ENCODE measurements around the gene CCL18. TPM values are rescaled to one million over a fixed set of nuclear protein-coding genes. Genes with fewer than 3 reads are reported as not detected.
"Not testable (repeated sequence)": the region's sequence is repeated elsewhere in the genome, so short reads cannot be mapped to it uniquely, and the experiment has no call there.

The CCL18 gene
- 0.28 TPM for polyA plus RNA-seq
- long read RNA-seq, donor 1, result 0 reads
- long read RNA-seq, donor 2, result 0 reads
- long read RNA-seq, donor 3, result 0 reads
- long read RNA-seq, donor 4, result 0 reads
- long read RNA-seq, donor 5, result 0 reads
- long read RNA-seq, donor 6, result 0 reads
- long read RNA-seq, donor 7, result 0 reads
- long read RNA-seq, donor 8, result 0 reads
- long read RNA-seq, donor 9, result 0 reads
- long read RNA-seq, donor 10, result 0 reads
- long read RNA-seq, donor 11, result 0 reads

GRCh38 chr17:36063786-36064541, at the start of gene CCL18:
TSS of gene CCL18 (plus strand) at chr17:36064272. CDS start at chr17:36064343, 71 bp downstream.
- H3K27me3 ChIP-seq (ENCODE audit: control insufficient read depth, insufficient read depth, low read length), result no peaks in the 10 kb centered on the region
- H3K9me3 ChIP-seq (ENCODE audit: control insufficient read depth, low read depth, low read length), result no peaks in the 10 kb centered on the region
- DNase-seq, result no peak
- no peak within 1 kb of the TSS for H3K4me3 ChIP-seq (ENCODE audit: low read length)
- no peaks in the 10 kb centered on the region for H3K36me3 ChIP-seq (ENCODE audit: control insufficient read depth, insufficient read depth, low read length)
- no peak within 1 kb of the TSS for H3K27ac ChIP-seq (ENCODE audit: low read length)
- WGBS (ENCODE audit: insufficient coverage, low lambda C conversion rate), result 80% methylated on average over 1 of the region's 5 CpGs
- no peaks in the 10 kb centered on the region for H3K4me1 ChIP-seq (ENCODE audit: control insufficient read depth, insufficient read depth, low read length)

- H3K4me1 ChIP-seq (ENCODE audit: control insufficient read depth, insufficient read depth, low read length), result no peaks in the 10 kb centered on the region
- H3K36me3 ChIP-seq (ENCODE audit: control insufficient read depth, insufficient read depth, low read length), result peaks cover 4% of the 10 kb centered on the region
- no peak overlapping the region for H3K27ac ChIP-seq (ENCODE audit: low read length)
- H3K27me3 ChIP-seq (ENCODE audit: control insufficient read depth, insufficient read depth, low read length), result no peaks in the 10 kb centered on the region
- DNase-seq, result no peak
- H3K4me3 ChIP-seq (ENCODE audit: low read length), result no peak overlapping the region
- no CpG with 5 or more reads among the region's 5 CpGs for WGBS (ENCODE audit: insufficient coverage, low lambda C conversion rate)
- H3K9me3 ChIP-seq (ENCODE audit: control insufficient read depth, low read depth, low read length), result peaks cover 8% of the 10 kb centered on the region
Observed at GRCh38 chr17:36014946-36015345, 49.1 kb upstream of the CCL18 start.

- no CpG with 5 or more reads among the region's 4 CpGs for WGBS (ENCODE audit: insufficient coverage, low lambda C conversion rate)
- H3K27me3 ChIP-seq (ENCODE audit: control insufficient read depth, insufficient read depth, low read length); H3K27ac ChIP-seq (ENCODE audit: low read length); H3K4me3 ChIP-seq (ENCODE audit: low read length); H3K4me1 ChIP-seq (ENCODE audit: control insufficient read depth, insufficient read depth, low read length); DNase-seq; H3K36me3 ChIP-seq (ENCODE audit: control insufficient read depth, insufficient read depth, low read length); H3K9me3 ChIP-seq (ENCODE audit: control insufficient read depth, low read depth, low read length): not testable (repeated sequence)
Observed at GRCh38 chr17:36015895-36016294, 48.2 kb upstream of the CCL18 start.

DNA sequence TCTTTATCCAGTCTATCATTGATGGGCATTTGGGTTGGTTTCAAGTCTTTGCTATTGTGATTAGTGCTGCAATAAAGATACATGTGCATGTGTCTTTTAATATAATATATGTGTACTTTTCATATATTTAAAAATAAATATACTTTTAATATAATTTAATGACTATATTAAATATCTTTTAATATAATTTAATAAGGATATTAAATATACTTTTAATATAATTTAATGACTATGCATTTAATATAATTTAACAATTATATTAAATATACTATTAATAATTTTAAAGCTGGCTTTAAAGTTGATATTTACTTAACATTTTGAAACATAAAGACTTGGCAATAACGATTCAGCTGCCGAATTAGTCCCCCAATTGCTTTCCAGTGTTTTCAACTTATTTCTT, 47.5 kb upstream of the CCL18 start:
- Histone ChIP-seq H3K36me3 (ENCODE audit: control insufficient read depth, insufficient read depth, low read length) (peaks cover 3% of the 10 kb centered on the region), H3K4me3 (ENCODE audit: low read length) (no peak overlapping the region), H3K9me3 (ENCODE audit: control insufficient read depth, low read depth, low read length) (peaks cover 5% of the 10 kb centered on the region), H3K27me3 (ENCODE audit: control insufficient read depth, insufficient read depth, low read length) (no peaks in the 10 kb centered on the region), H3K4me1 (ENCODE audit: control insufficient read depth, insufficient read depth, low read length) (no peaks in the 10 kb centered on the region), H3K27ac (ENCODE audit: low read length) (no peak overlapping the region)
- no CpG with 5 or more reads among the region's 2 CpGs for WGBS (ENCODE audit: insufficient coverage, low lambda C conversion rate)
- no peak for DNase-seq

DNA sequence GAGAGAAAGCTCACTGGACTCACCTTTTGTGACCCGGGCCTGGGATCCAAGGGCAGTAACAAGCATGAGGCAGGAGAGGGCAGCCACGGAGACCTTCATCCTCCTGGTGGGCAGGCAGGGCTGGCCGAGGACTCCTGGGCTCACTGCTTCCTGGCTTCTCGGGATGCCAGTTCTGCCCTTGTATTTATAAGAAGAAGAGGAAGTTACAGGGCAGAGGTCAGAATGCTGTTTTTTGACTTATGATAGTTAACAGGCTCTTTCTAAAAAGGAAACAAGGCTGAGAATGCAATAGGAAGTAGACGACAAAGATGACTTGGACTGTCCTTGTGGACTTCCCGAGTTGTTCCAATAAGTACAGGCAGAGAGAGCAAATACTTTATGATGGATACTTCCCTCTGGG, 46.3 kb upstream of the CCL18 start, which contains the start of gene CCL23:
TSS of gene CCL23 (minus strand) at position 174 of the 400 bp plus-strand sequence. CDS start at position 99, 75 bp downstream.
- no peaks in the 10 kb centered on the region for H3K9me3 ChIP-seq (ENCODE audit: control insufficient read depth, low read depth, low read length)
- no peak within 1 kb of the TSS for H3K4me3 ChIP-seq (ENCODE audit: low read length)
- DNase-seq, result no peak
- H3K27me3 ChIP-seq (ENCODE audit: control insufficient read depth, insufficient read depth, low read length), result no peaks in the 10 kb centered on the region
- H3K27ac ChIP-seq (ENCODE audit: low read length), result no peak within 1 kb of the TSS
- 80% methylated on average over 1 of the region's 6 CpGs for WGBS (ENCODE audit: insufficient coverage, low lambda C conversion rate)
- no peaks in the 10 kb centered on the region for H3K4me1 ChIP-seq (ENCODE audit: control insufficient read depth, insufficient read depth, low read length)
- no peaks in the 10 kb centered on the region for H3K36me3 ChIP-seq (ENCODE audit: control insufficient read depth, insufficient read depth, low read length)

GRCh38 chr17:36019423-36019822, 44.6 kb upstream of the CCL18 start:
- Histone ChIP-seq H3K36me3 (ENCODE audit: control insufficient read depth, insufficient read depth, low read length) (no peaks in the 10 kb centered on the region), H3K27me3 (ENCODE audit: control insufficient read depth, insufficient read depth, low read length) (no peaks in the 10 kb centered on the region), H3K9me3 (ENCODE audit: control insufficient read depth, low read depth, low read length) (no peaks in the 10 kb centered on the region), H3K27ac (ENCODE audit: low read length) (no peak overlapping the region), H3K4me1 (ENCODE audit: control insufficient read depth, insufficient read depth, low read length) (no peaks in the 10 kb centered on the region), H3K4me3 (ENCODE audit: low read length) (no peak overlapping the region)
- no CpG with 5 or more reads among the region's 2 CpGs for WGBS (ENCODE audit: insufficient coverage, low lambda C conversion rate)
- DNase-seq, result no peak

- Histone ChIP-seq H3K4me1 (ENCODE audit: control insufficient read depth, insufficient read depth, low read length) (no peaks in the 10 kb centered on the region), H3K9me3 (ENCODE audit: control insufficient read depth, low read depth, low read length) (no peaks in the 10 kb centered on the region), H3K27me3 (ENCODE audit: control insufficient read depth, insufficient read depth, low read length) (no peaks in the 10 kb centered on the region), H3K36me3 (ENCODE audit: control insufficient read depth, insufficient read depth, low read length) (no peaks in the 10 kb centered on the region), H3K27ac (ENCODE audit: low read length) (no peak overlapping the region), H3K4me3 (ENCODE audit: low read length) (no peak overlapping the region)
- DNase-seq, result no peak
- WGBS (ENCODE audit: insufficient coverage, low lambda C conversion rate), result no CpG with 5 or more reads among the region's 6 CpGs
Observed at GRCh38 chr17:36024106-36024869, 39.8 kb upstream of the CCL18 start.

DNA sequence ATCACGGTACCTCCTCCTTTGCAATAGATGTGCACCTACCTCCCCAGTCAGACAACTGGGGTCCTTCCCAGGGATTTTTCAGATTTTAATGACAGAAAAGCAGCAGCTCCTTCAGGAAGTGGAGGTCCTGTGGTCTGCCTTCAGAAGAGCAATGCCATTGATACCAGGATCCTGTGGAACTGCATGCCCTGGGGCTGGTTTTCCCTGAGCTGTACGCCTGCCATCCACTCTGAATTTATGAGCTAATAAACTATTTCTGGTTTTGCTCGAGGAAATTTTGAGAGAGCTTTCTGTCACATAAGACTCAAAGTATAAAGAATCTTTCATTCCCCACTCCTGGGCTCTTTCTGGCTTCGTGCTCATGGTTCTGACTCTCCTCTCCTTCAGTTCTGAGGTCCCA, 36.3 kb upstream of the CCL18 start:
- H3K27me3 ChIP-seq (ENCODE audit: control insufficient read depth, insufficient read depth, low read length), result no peaks in the 10 kb centered on the region
- WGBS (ENCODE audit: insufficient coverage, low lambda C conversion rate), result 100% methylated on average over 1 of the region's 4 CpGs
- no peak for DNase-seq

GRCh38 chr17:36030956-36031355, 33.1 kb upstream of the CCL18 start:
- H3K9me3 ChIP-seq (ENCODE audit: control insufficient read depth, low read depth, low read length), result no peaks in the 10 kb centered on the region
- H3K36me3 ChIP-seq (ENCODE audit: control insufficient read depth, insufficient read depth, low read length), result no peaks in the 10 kb centered on the region
- peaks cover 14% of the 10 kb centered on the region for H3K4me1 ChIP-seq (ENCODE audit: control insufficient read depth, insufficient read depth, low read length)
- H3K27ac ChIP-seq (ENCODE audit: low read length), result peak overlapping the region; percentile 50
- peak; percentile 47 to 85 for DNase-seq
- H3K27me3 ChIP-seq (ENCODE audit: control insufficient read depth, insufficient read depth, low read length), result no peaks in the 10 kb centered on the region
- H3K4me3 ChIP-seq (ENCODE audit: low read length), result no peak overlapping the region
- no CpG with 5 or more reads among the region's 1 CpG for WGBS (ENCODE audit: insufficient coverage, low lambda C conversion rate)

More for the DNA sequence above, 36.3 kb upstream of the CCL18 start:
- H3K27ac ChIP-seq (ENCODE audit: low read length), result no peak overlapping the region
- no peak overlapping the region for H3K4me3 ChIP-seq (ENCODE audit: low read length)
- H3K9me3 ChIP-seq (ENCODE audit: control insufficient read depth, low read depth, low read length), result no peaks in the 10 kb centered on the region
- H3K4me1 ChIP-seq (ENCODE audit: control insufficient read depth, insufficient read depth, low read length), result peaks cover 14% of the 10 kb centered on the region
- no peaks in the 10 kb centered on the region for H3K36me3 ChIP-seq (ENCODE audit: control insufficient read depth, insufficient read depth, low read length)

DNA sequence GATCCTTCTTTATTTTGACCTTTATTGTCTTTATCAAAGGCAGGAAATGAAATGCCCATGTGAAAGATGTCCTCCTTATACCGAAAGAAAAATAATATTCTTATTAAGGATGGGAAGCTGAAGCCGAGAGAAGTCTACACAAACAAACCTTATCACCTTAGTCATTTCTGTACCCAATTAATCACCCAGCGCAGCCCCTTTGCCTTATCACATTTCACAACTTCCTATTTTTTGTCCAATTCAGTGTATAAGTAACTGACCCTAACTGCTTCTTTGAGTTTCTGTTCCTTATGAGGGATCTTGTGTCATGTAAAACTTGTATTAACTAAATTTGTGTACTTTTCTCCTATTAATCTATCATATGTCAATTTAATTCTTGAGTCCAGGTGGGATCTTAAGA, 29.9 kb upstream of the CCL18 start:
- Histone ChIP-seq H3K27me3 (ENCODE audit: control insufficient read depth, insufficient read depth, low read length) (no peaks in the 10 kb centered on the region), H3K9me3 (ENCODE audit: control insufficient read depth, low read depth, low read length) (no peaks in the 10 kb centered on the region), H3K36me3 (ENCODE audit: control insufficient read depth, insufficient read depth, low read length) (no peaks in the 10 kb centered on the region), H3K4me1 (ENCODE audit: control insufficient read depth, insufficient read depth, low read length) (peaks cover 14% of the 10 kb centered on the region), H3K27ac (ENCODE audit: low read length) (no peak overlapping the region), H3K4me3 (ENCODE audit: low read length) (no peak overlapping the region)
- WGBS (ENCODE audit: insufficient coverage, low lambda C conversion rate), result no CpG with 5 or more reads among the region's 3 CpGs
- no peak for DNase-seq
